T-cell (primary cell): ENCODE measurements around the gene KRTAP16-1. TPM values are rescaled to one million over a fixed set of nuclear protein-coding genes. Genes with fewer than 3 reads are reported as not detected.
"Not testable (repeated sequence)": the region's sequence is repeated elsewhere in the genome, so short reads cannot be mapped to it uniquely, and the experiment has no call there.

Experiments
- ATAC-seq, 4 experiments: fragments of 200-7000 bp in 3 of 4; fragments of 150-1000 bp in 1 of 4; cut with Tn5 transposase; replicated peaks in 1 of 4; 1 replicate in 3 of 4; 2 replicates in 1 of 4; pipeline ENCODE4 v1.10.0; 2021; ENCODE audit warnings: moderate library complexity in 3 of 4, mild to moderate bottlenecking in 2 of 4, moderate number of reproducible peaks in 1 of 4
- CTCF ChIA-PET, 2 donors: fragments of 300-600 bp; sonication (Branson Sonifier 250); formaldehyde crosslinking; loops; one replicate each; lab custom pipeline; 2022; ENCODE audit warnings: antibody characterized with exemption in 2 of 2; lab: Charles Lee
- POLR2A ChIA-PET, 2 donors: fragments of 300-600 bp; sonication (Branson Sonifier 250); formaldehyde crosslinking; loops; one replicate each; lab custom pipeline; 2022; ENCODE audit warnings: antibody characterized with exemption in 2 of 2; lab: Charles Lee
- DNase-seq, 35 experiments: peaks; one replicate each; pipeline versions ENCODE4 v3.0.0 to v3.0.0-alpha.2; 2013 to 2023
- H3K27ac ChIP-seq: one replicate; pipeline ENCODE4 v1.5.1; 2013; ENCODE audit warnings: low read length
- H3K27me3 ChIP-seq, 2 experiments: replicated peaks in 1 of 2; 1 replicate in 1 of 2; 2 replicates in 1 of 2; pipeline versions ENCODE4 v1.6.1 to v1.7.0; 2013; ENCODE audit warnings: low read length in 1 of 2, mixed read lengths in 1 of 2; ENCODE audit not compliant: control insufficient read depth in 2 of 2, insufficient read depth in 2 of 2; ENCODE audit errors: extremely low read depth in 1 of 2
- H3K36me3 ChIP-seq, 2 donors: 1 replicate in 1 of 2; 2 replicates in 1 of 2; pipeline versions ENCODE4 v1.6.1 to v1.7.0; 2013; ENCODE audit warnings: low read length in 1 of 2; ENCODE audit not compliant: control insufficient read depth in 2 of 2, insufficient read depth in 1 of 2; ENCODE audit errors: extremely low read depth in 1 of 2
- H3K4me1 ChIP-seq, 2 experiments: 1 replicate in 1 of 2; 2 replicates in 1 of 2; pipeline versions ENCODE4 v1.6.1 to v1.7.0; 2013; ENCODE audit warnings: low read length in 2 of 2, mixed read lengths in 1 of 2; ENCODE audit not compliant: insufficient read depth in 2 of 2, control insufficient read depth in 1 of 2; ENCODE audit errors: extremely low read depth in 1 of 2
- H3K4me3 ChIP-seq, 2 donors: 1 replicate in 1 of 2; 2 replicates in 1 of 2; pipeline versions ENCODE4 v1.5.1 to v1.7.0; 2013; ENCODE audit warnings: mild to moderate bottlenecking in 2 of 2, low read length in 1 of 2, moderate library complexity in 1 of 2; ENCODE audit not compliant: control insufficient read depth in 1 of 2; ENCODE audit errors: extremely low read depth in 1 of 2
- H3K9me3 ChIP-seq: 2 replicates; pipeline ENCODE4 v1.7.0; 2013
- H3K27ac Mint-ChIP-seq, 2 donors: one replicate each; pipeline ENCODE4 v1.8.0; 2020 to 2021; ENCODE audit warnings: mild to moderate bottlenecking in 2 of 2, mixed read lengths in 2 of 2
- H3K27me3 Mint-ChIP-seq, 2 donors: one replicate each; pipeline ENCODE4 v1.8.0; 2021 to 2022; ENCODE audit warnings: mixed read lengths in 2 of 2
- H3K36me3 Mint-ChIP-seq: one replicate; pipeline ENCODE4 v1.8.0; 2021; ENCODE audit warnings: mixed read lengths
- H3K4me1 Mint-ChIP-seq, 3 donors: one replicate each; pipeline ENCODE4 v1.8.0; 2020 to 2022; ENCODE audit warnings: mixed read lengths in 3 of 3, mild to moderate bottlenecking in 1 of 3
- H3K4me3 Mint-ChIP-seq, 3 donors: one replicate each; pipeline ENCODE4 v1.8.0; 2020 to 2022; ENCODE audit warnings: mild to moderate bottlenecking in 3 of 3, mixed read lengths in 3 of 3, moderate library complexity in 3 of 3
- H3K9me3 Mint-ChIP-seq, 3 donors: one replicate each; pipeline ENCODE4 v1.8.0; 2020 to 2022; ENCODE audit warnings: mixed read lengths in 3 of 3
- WGBS: methylation state at CpG from one replicate; pipeline ENCODE4 v1.1.5; 2013; ENCODE audit warnings: missing lambda C conversion rate; ENCODE audit not compliant: insufficient coverage; 5-methylcytosine and 5-hydroxymethylcytosine counted together
- total RNA-seq, 35 experiments: library from RNA in 6 of 35; stranded (reverse) in 6 of 35; fragments of 120-200 nt in 1 of 35; gene quantifications; one replicate each; pipeline versions ENCODE4 v1.2.1 to v1.2.4 and lab custom pipeline; 2013 to 2026

The KRTAP16-1 gene
- total RNA-seq, 5 donors from 2014 or later (not counting 1 experiment from before 2014, with no cell fraction given): 0.16 to 1.1 (median 0.45) TPM; not detected in 1

- not testable (repeated sequence) for H3K4me3 ChIP-seq, H3K4me3 Mint-ChIP-seq
- H3K27me3 Mint-ChIP-seq: peaks cover 5 to 11% of the 10 kb centered on the region in 2 donors
Measured at GRCh38 chr17:41271323-41271722, 37.8 kb downstream of the KRTAP16-1 start.

DNA sequence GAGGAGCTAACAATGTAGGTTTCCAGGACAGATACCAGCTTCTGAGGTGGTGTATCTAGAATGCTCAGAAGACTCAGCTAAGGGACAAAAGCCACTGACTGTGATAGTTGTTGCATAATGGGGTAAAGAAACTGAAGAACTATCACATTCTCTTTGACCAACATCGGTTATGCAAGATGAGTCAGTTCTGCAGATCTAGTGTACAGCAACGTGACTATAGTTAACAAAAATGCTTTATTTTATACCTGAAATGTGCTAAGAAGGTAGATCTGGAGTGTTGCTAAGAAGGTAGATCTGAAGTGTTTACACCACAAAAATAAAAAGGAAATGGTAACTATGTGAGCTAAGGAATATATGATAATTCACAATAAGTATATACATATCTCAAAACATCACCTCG lies 41.4 kb downstream of the KRTAP16-1 start:
- peaks cover 2 to 14% of the 10 kb centered on the region in 2 donors for H3K27me3 Mint-ChIP-seq
- ChIA-PET CTCF (no interaction called here), POLR2A (no interaction called here)
- no peak overlapping the region for H3K4me3 Mint-ChIP-seq
- no peaks in the 10 kb centered on the region for H3K9me3 ChIP-seq
- no peaks in the 10 kb centered on the region for H3K36me3 ChIP-seq
- DNase-seq (no peak), ATAC-seq (no peak)
- H3K36me3 Mint-ChIP-seq: no peaks in the 10 kb centered on the region
- peaks cover 0 to 4% of the 10 kb centered on the region in 2 experiments for H3K27me3 ChIP-seq
- no peak overlapping the region for H3K27ac ChIP-seq
- H3K4me1 ChIP-seq: no peaks in the 10 kb centered on the region
- H3K4me1 Mint-ChIP-seq: peaks cover 4 to 14% (median 9%) of the 10 kb centered on the region in 3 donors
- no CpG with 5 or more reads among the region's 3 CpGs for WGBS
- no peak overlapping the region for H3K27ac Mint-ChIP-seq
- H3K4me3 ChIP-seq: no peak overlapping the region
- H3K9me3 Mint-ChIP-seq: no peaks in the 10 kb centered on the region

More at GRCh38 chr17:41271323-41271722, 37.8 kb downstream of the KRTAP16-1 start:
- H3K9me3 ChIP-seq, H3K27ac ChIP-seq, H3K9me3 Mint-ChIP-seq, H3K4me1 ChIP-seq, ATAC-seq, POLR2A ChIA-PET, H3K27ac Mint-ChIP-seq, H3K27me3 ChIP-seq, H3K36me3 ChIP-seq, H3K36me3 Mint-ChIP-seq, DNase-seq, CTCF ChIA-PET: not testable (repeated sequence)
- peaks cover 0 to 16% (median 8%) of the 10 kb centered on the region in 3 donors for H3K4me1 Mint-ChIP-seq
- WGBS: no CpG with 5 or more reads among the region's 1 CpG

GRCh38 chr17:41265078-41265477 lies 44.0 kb downstream of the KRTAP16-1 start, which contains the start of gene KRTAP9-6:
TSS of gene KRTAP9-6 (plus strand) at chr17:41265378. CDS start at chr17:41265378, 0 bp downstream.
- Mint-ChIP-seq H3K27me3 (peaks cover 11 to 12% of the 10 kb centered on the region in 2 donors), H3K9me3 (no peaks in the 10 kb centered on the region), H3K4me3 (no peak within 1 kb of the TSS), H3K27ac (no peak within 1 kb of the TSS), H3K36me3 (no peaks in the 10 kb centered on the region), H3K4me1 (peaks cover 6 to 27% (median 18%) of the 10 kb centered on the region in 3 donors)
- POLR2A ChIA-PET: no interaction called here
- peaks cover 0 to 4% of the 10 kb centered on the region in 2 experiments for H3K27me3 ChIP-seq
- WGBS: no CpG with 5 or more reads among the region's 2 CpGs
- CTCF ChIA-PET: no interaction called here
- no peak for DNase-seq
- H3K27ac ChIP-seq: no peak within 1 kb of the TSS
- H3K9me3 ChIP-seq: no peaks in the 10 kb centered on the region
- ATAC-seq: no peak
- no peaks in the 10 kb centered on the region for H3K4me1 ChIP-seq
- no peak within 1 kb of the TSS for H3K4me3 ChIP-seq
- no peaks in the 10 kb centered on the region for H3K36me3 ChIP-seq

- peaks cover 6 to 28% (median 21%) of the 10 kb centered on the region in 3 donors for H3K4me1 Mint-ChIP-seq
- no peak overlapping the region for H3K27ac ChIP-seq
- no CpG with 5 or more reads among the region's 3 CpGs for WGBS
- no peak overlapping the region for H3K27ac Mint-ChIP-seq
- ChIA-PET CTCF (no interaction called here), POLR2A (no interaction called here)
- peaks cover 0 to 4% of the 10 kb centered on the region in 2 experiments for H3K27me3 ChIP-seq
- no peak overlapping the region for H3K4me3 ChIP-seq
- DNase-seq (no peak), ATAC-seq (no peak)
- no peaks in the 10 kb centered on the region for H3K36me3 Mint-ChIP-seq
- no peaks in the 10 kb centered on the region for H3K36me3 ChIP-seq
- H3K27me3 Mint-ChIP-seq: peaks cover 11 to 15% of the 10 kb centered on the region in 2 donors
- H3K9me3 Mint-ChIP-seq: no peaks in the 10 kb centered on the region
- no peaks in the 10 kb centered on the region for H3K9me3 ChIP-seq
- H3K4me3 Mint-ChIP-seq: no peak overlapping the region
- H3K4me1 ChIP-seq: no peaks in the 10 kb centered on the region
Measured at GRCh38 chr17:41264599-41264998, 44.5 kb downstream of the KRTAP16-1 start.

DNA sequence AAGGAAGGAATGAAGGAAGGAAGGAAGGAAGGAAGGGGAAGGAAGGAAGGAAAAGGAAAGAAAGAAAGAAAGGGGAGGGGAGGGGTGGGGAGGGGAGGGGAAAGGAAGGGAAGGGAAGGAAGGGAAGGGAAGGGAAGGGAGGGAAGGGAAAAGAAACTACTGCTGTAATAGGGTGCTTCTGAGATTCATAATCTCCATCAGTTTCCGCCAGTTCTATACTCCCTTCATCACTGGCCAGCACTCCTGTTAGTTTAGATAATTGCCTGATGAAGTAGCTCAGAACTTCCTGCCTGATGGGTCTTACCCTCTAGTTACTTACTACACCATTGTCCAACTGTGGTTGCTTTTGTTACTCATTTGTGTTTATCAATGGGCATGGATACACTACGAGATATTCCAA lies 45.9 kb downstream of the KRTAP16-1 start:
- Histone ChIP-seq H3K4me3 (no peak overlapping the region), H3K9me3 (no peaks in the 10 kb centered on the region), H3K36me3 (no peaks in the 10 kb centered on the region), H3K27me3 (peaks cover 0 to 4% of the 10 kb centered on the region in 2 experiments), H3K27ac (no peak overlapping the region), H3K4me1 (no peaks in the 10 kb centered on the region)
- Mint-ChIP-seq H3K4me1 (peaks cover 6 to 28% (median 21%) of the 10 kb centered on the region in 3 donors), H3K27ac (no peak overlapping the region), H3K36me3 (no peaks in the 10 kb centered on the region), H3K4me3 (no peak overlapping the region), H3K27me3 (peaks cover 21 to 24% of the 10 kb centered on the region in 2 donors), H3K9me3 (no peaks in the 10 kb centered on the region)
- DNase-seq (no peak), ATAC-seq (no peak)
- CTCF ChIA-PET: no interaction called here
- POLR2A ChIA-PET: no interaction called here
- WGBS: no CpG with 5 or more reads among the region's 2 CpGs

- Mint-ChIP-seq H3K4me3 (no peak overlapping the region), H3K27me3 (peaks cover 28 to 33% of the 10 kb centered on the region in 2 donors)
Measured at GRCh38 chr17:41258406-41258805, 50.7 kb downstream of the KRTAP16-1 start.

More at GRCh38 chr17:41258406-41258805, 50.7 kb downstream of the KRTAP16-1 start:
- ATAC-seq (no peak), DNase-seq (no peak)
- Histone ChIP-seq H3K4me3 (no peak overlapping the region), H3K4me1 (no peaks in the 10 kb centered on the region), H3K9me3 (no peaks in the 10 kb centered on the region), H3K27ac (no peak overlapping the region), H3K36me3 (no peaks in the 10 kb centered on the region), H3K27me3 (peaks cover 0 to 6% of the 10 kb centered on the region in 2 experiments)
- POLR2A ChIA-PET: no interaction called here
- Mint-ChIP-seq H3K36me3 (no peaks in the 10 kb centered on the region), H3K4me1 (peaks cover 0 to 22% (median 19%) of the 10 kb centered on the region in 3 donors), H3K9me3 (no peaks in the 10 kb centered on the region), H3K27ac (no peak overlapping the region)
- CTCF ChIA-PET: no interaction called here
